ENCODE measurements around the gene ATAD5. TPM values are rescaled to one million over a fixed set of nuclear protein-coding genes. Genes with fewer than 3 reads are reported as not detected.
"Not testable (repeated sequence)": the region's sequence is repeated elsewhere in the genome, so short reads cannot be mapped to it uniquely, and the experiment has no call there.

Gene ATAD5
- total RNA-seq, 1 donor from 2014 or later, result 36.2 TPM

- no peak overlapping the region for H3K4me3 Mint-ChIP-seq
- no peak overlapping the region for H3K9ac ChIP-seq
- TF ChIP-seq EZH2 (IDR thresholded peaks at IDR 0.05) (no peak), EZH2phosphoT487 (IDR thresholded peaks at IDR 0.05) (no peak), CTCF (IDR thresholded peaks at IDR 0.05) (no peak)
- no peak overlapping the region for H3K4me3 ChIP-seq
- no peaks in the 10 kb centered on the region for H3K9me3 Mint-ChIP-seq
- peaks cover 92% of the 10 kb centered on the region for H3K79me2 ChIP-seq (ENCODE audit: low read depth)
- no peaks in the 10 kb centered on the region for H3K27me3 ChIP-seq
- H4K20me1 ChIP-seq (ENCODE audit: low read depth), result peaks cover 25% of the 10 kb centered on the region
- H3K4me1 Mint-ChIP-seq, result peaks cover 16% of the 10 kb centered on the region
- H2AFZ ChIP-seq (replicated peaks), result no peak overlapping the region
- H3K36me3 Mint-ChIP-seq, result peaks cover 2% of the 10 kb centered on the region
- peaks cover 18% of the 10 kb centered on the region for H3F3A ChIP-seq (ENCODE audit: low read depth)
- DNase-seq (ENCODE audit: low spot score), result no peak
- no peaks in the 10 kb centered on the region for H3K9me3 ChIP-seq (ENCODE audit: low read depth)
- peaks cover 23% of the 10 kb centered on the region for H3K4me1 ChIP-seq
- no peak overlapping the region for H3K27ac Mint-ChIP-seq
- H3K27me3 Mint-ChIP-seq (ENCODE audit: insufficient read depth, low read depth), result peaks cover 4% of the 10 kb centered on the region
- no peaks in the 10 kb centered on the region for H3K36me3 ChIP-seq
- no peak overlapping the region for H3K4me2 ChIP-seq
- no peak overlapping the region for H3K27ac ChIP-seq
Observed at GRCh38 chr17:30819971-30820705, 11.6 kb upstream of the ATAD5 start.

- peak overlapping the region; percentile 14 for H3K4me3 Mint-ChIP-seq
Observed at GRCh38 chr17:30821871-30822723, 9.7 kb upstream of the ATAD5 start.

GRCh38 chr17:30822919-30823318, 8.8 kb upstream of the ATAD5 start:
- not testable (repeated sequence) for H3K4me3 Mint-ChIP-seq; H3K36me3 Mint-ChIP-seq; H3K27me3 Mint-ChIP-seq (ENCODE audit: insufficient read depth, low read depth); H3K9ac ChIP-seq; H3K9me3 Mint-ChIP-seq; DNase-seq (ENCODE audit: low spot score); H3K9me3 ChIP-seq (ENCODE audit: low read depth); H3K36me3 ChIP-seq; H3K27ac ChIP-seq; H2AFZ ChIP-seq (replicated peaks); H3K27me3 ChIP-seq; H3K27ac Mint-ChIP-seq
- Histone ChIP-seq H3F3A (ENCODE audit: low read depth) (peaks cover 26% of the 10 kb centered on the region), H4K20me1 (ENCODE audit: low read depth) (peaks cover 25% of the 10 kb centered on the region), H3K4me1 (peaks cover 23% of the 10 kb centered on the region), H3K4me2 (peak overlapping the region; percentile 98), H3K4me3 (peak overlapping the region; percentile 83), H3K79me2 (ENCODE audit: low read depth) (peaks cover 65% of the 10 kb centered on the region)
- H3K4me1 Mint-ChIP-seq, result peaks cover 18% of the 10 kb centered on the region

More at GRCh38 chr17:30821871-30822723, 9.7 kb upstream of the ATAD5 start:
- H3K9me3 Mint-ChIP-seq, result no peaks in the 10 kb centered on the region
- H3K27me3 ChIP-seq, result no peaks in the 10 kb centered on the region
- no peaks in the 10 kb centered on the region for H3K9me3 ChIP-seq (ENCODE audit: low read depth)
- H3K27me3 Mint-ChIP-seq (ENCODE audit: insufficient read depth, low read depth), result peaks cover 5% of the 10 kb centered on the region
- TF ChIP-seq CTCF (IDR thresholded peaks at IDR 0.05) (no peak), EZH2phosphoT487 (IDR thresholded peaks at IDR 0.05) (no peak), EZH2 (IDR thresholded peaks at IDR 0.05) (no peak)
- H4K20me1 ChIP-seq (ENCODE audit: low read depth), result peaks cover 25% of the 10 kb centered on the region
- H3K27ac ChIP-seq, result no peak overlapping the region
- H2AFZ ChIP-seq (replicated peaks), result no peak overlapping the region
- no peak for DNase-seq (ENCODE audit: low spot score)
- H3K4me1 Mint-ChIP-seq, result peaks cover 17% of the 10 kb centered on the region
- H3K36me3 ChIP-seq, result no peaks in the 10 kb centered on the region
- H3K4me2 ChIP-seq, result peak overlapping the region; percentile 98
- no peak overlapping the region for H3K4me3 ChIP-seq
- peaks cover 26% of the 10 kb centered on the region for H3F3A ChIP-seq (ENCODE audit: low read depth)
- no peak overlapping the region for H3K9ac ChIP-seq
- H3K4me1 ChIP-seq, result peaks cover 23% of the 10 kb centered on the region
- no peaks in the 10 kb centered on the region for H3K36me3 Mint-ChIP-seq
- H3K79me2 ChIP-seq (ENCODE audit: low read depth), result peaks cover 73% of the 10 kb centered on the region
- H3K27ac Mint-ChIP-seq, result no peak overlapping the region
